Activated effector memory CD4-positive, alpha-beta T cell treated with anti-CD3 and anti-CD28 coated beads, Interleukin-2, amount 50 U/mL, for 16 hours (primary cell): ENCODE results near the gene FGF8.

ENCODE experiments used
- DNase-seq: peaks from one replicate; pipeline ENCODE4 v3.0.0-alpha.2; 2020

FGF8 gene

GRCh38 chr10:101781984-101782810 is 6.3 kb upstream of the FGF8 start:
- peak; percentile 61 for DNase-seq

- no peak for DNase-seq
Observed at GRCh38 chr10:101781655-101781983, 5.7 kb upstream of the FGF8 start.

GRCh38 chr10:101780818-101781654 is 5.1 kb upstream of the FGF8 start:
- DNase-seq, result peak; percentile 90

- DNase-seq, result no peak
Observed at GRCh38 chr10:101780187-101780817, 4.4 kb upstream of the FGF8 start.

- DNase-seq, result peak; percentile 94
Observed at GRCh38 chr10:101779544-101780186, 3.8 kb upstream of the FGF8 start.

- DNase-seq, result peak; percentile 71
Observed at GRCh38 chr10:101778781-101779543, 3.0 kb upstream of the FGF8 start.

- DNase-seq, result no peak
Observed at GRCh38 chr10:101778151-101778780, 2.4 kb upstream of the FGF8 start.

GRCh38 chr10:101777619-101778145 is 1.8 kb upstream of the FGF8 start:
- no peak for DNase-seq

- no peak for DNase-seq
Observed at GRCh38 chr10:101776161-101776817, 375 bp upstream of the FGF8 start.

GRCh38 chr10:101774589-101775272 is 1.2 kb downstream of the FGF8 start:
- DNase-seq, result no peak

GRCh38 chr10:101773923-101774588 is 1.9 kb downstream of the FGF8 start:
- no peak for DNase-seq

- DNase-seq, result no peak
Observed at GRCh38 chr10:101772895-101773761, 2.8 kb downstream of the FGF8 start.

- DNase-seq, result no peak
Observed at GRCh38 chr10:101772017-101772894, 3.7 kb downstream of the FGF8 start.

- no peak for DNase-seq
Observed at GRCh38 chr10:101771380-101771779, 4.5 kb downstream of the FGF8 start.

GRCh38 chr10:101770331-101771215 is 5.3 kb downstream of the FGF8 start:
- no peak for DNase-seq

- no peak for DNase-seq
Observed at GRCh38 chr10:101769541-101770180, 6.3 kb downstream of the FGF8 start.
